ENCODE results near the gene VIT. TPM values are rescaled to one million over a fixed set of nuclear protein-coding genes. Genes with fewer than 3 reads are reported as not detected.

Gene VIT
- total and polyA plus RNA-seq, 2 experiments from 2014 or later = 0.22 to 0.31 TPM

- TF ChIP-seq EZH2phosphoT487 (IDR thresholded peaks at IDR 0.05; ENCODE audit: insufficient read depth, low read depth) (no peak), EZH2 (IDR thresholded peaks at IDR 0.05; ENCODE audit: insufficient read depth, poor library complexity, severe bottlenecking) (no peak)
- DNase-seq = no peak
- Histone ChIP-seq H3K9me2 (ENCODE audit: insufficient read depth) (no peaks in the 10 kb centered on the region), H3K79me2 (ENCODE audit: insufficient read depth) (no peaks in the 10 kb centered on the region), H3K4me1 (ENCODE audit: insufficient read depth) (no peaks in the 10 kb centered on the region), H3F3A (ENCODE audit: insufficient read depth) (no peaks in the 10 kb centered on the region), H4K20me1 (ENCODE audit: insufficient read depth) (no peaks in the 10 kb centered on the region), H3K4me2 (ENCODE audit: unreplicated experiment) (no peak overlapping the region), H3K4me3 (no peak overlapping the region), H3K36me3 (ENCODE audit: low read depth) (no peaks in the 10 kb centered on the region), H3K27me3 (replicated peaks; ENCODE audit: insufficient read depth) (no peaks in the 10 kb centered on the region), H3K27ac (no peak overlapping the region), H2AFZ (no peak overlapping the region), H3K9ac (no peak overlapping the region), H3K9me3 (ENCODE audit: low read depth) (no peaks in the 10 kb centered on the region)
- in situ Hi-C loops (cut with MboI) = no loop called here
- WGBS, 2 experiments (ENCODE audit: low coverage in 1 of 2, low lambda C conversion rate in 2 of 2, missing lambda C conversion rate in 2 of 2) = 78 to 80% methylated on average over 7 of the region's 7 CpGs
These were observed 77.4 kb downstream of the VIT start for GRCh38 chr2:36773947-36774346.

GRCh38 chr2:36775261-36775660, 78.8 kb downstream of the VIT start:
- WGBS, 2 experiments (ENCODE audit: low coverage in 1 of 2, low lambda C conversion rate in 2 of 2, missing lambda C conversion rate in 2 of 2) = 68 to 72% methylated on average over 3 of the region's 3 CpGs
- TF ChIP-seq EZH2phosphoT487 (IDR thresholded peaks at IDR 0.05; ENCODE audit: insufficient read depth, low read depth) (no peak), EZH2 (IDR thresholded peaks at IDR 0.05; ENCODE audit: insufficient read depth, poor library complexity, severe bottlenecking) (no peak)
- no peak for DNase-seq
- Histone ChIP-seq H3K4me1 (ENCODE audit: insufficient read depth) (no peaks in the 10 kb centered on the region), H3K79me2 (ENCODE audit: insufficient read depth) (no peaks in the 10 kb centered on the region), H3K9me3 (ENCODE audit: low read depth) (no peaks in the 10 kb centered on the region), H2AFZ (no peak overlapping the region), H3F3A (ENCODE audit: insufficient read depth) (no peaks in the 10 kb centered on the region), H3K27ac (no peak overlapping the region), H3K27me3 (replicated peaks; ENCODE audit: insufficient read depth) (no peaks in the 10 kb centered on the region), H3K4me3 (no peak overlapping the region), H3K9me2 (ENCODE audit: insufficient read depth) (no peaks in the 10 kb centered on the region), H3K4me2 (ENCODE audit: unreplicated experiment) (no peak overlapping the region), H3K9ac (no peak overlapping the region), H3K36me3 (ENCODE audit: low read depth) (no peaks in the 10 kb centered on the region), H4K20me1 (ENCODE audit: insufficient read depth) (no peaks in the 10 kb centered on the region)
- in situ Hi-C loops (cut with MboI) = loop anchor here (25.0 kb wide), 1 partner anchor 213 kb away; no protein-coding TSS in a partner anchor

GRCh38 chr2:36775806-36776205, 79.3 kb downstream of the VIT start:
- H3K4me1 ChIP-seq (ENCODE audit: insufficient read depth) = no peaks in the 10 kb centered on the region
- no peak overlapping the region for H2AFZ ChIP-seq
- in situ Hi-C loops (cut with MboI) = loop anchor here (25.0 kb wide), 1 partner anchor 214 kb away; no protein-coding TSS in a partner anchor
- no peak overlapping the region for H3K9ac ChIP-seq
- H4K20me1 ChIP-seq (ENCODE audit: insufficient read depth) = no peaks in the 10 kb centered on the region
- no peaks in the 10 kb centered on the region for H3K9me2 ChIP-seq (ENCODE audit: insufficient read depth)
- no peaks in the 10 kb centered on the region for H3K9me3 ChIP-seq (ENCODE audit: low read depth)
- no peak for DNase-seq
- no peaks in the 10 kb centered on the region for H3K27me3 ChIP-seq (replicated peaks; ENCODE audit: insufficient read depth)
- H3K27ac ChIP-seq = no peak overlapping the region
- H3K4me2 ChIP-seq (ENCODE audit: unreplicated experiment) = no peak overlapping the region
- TF ChIP-seq EZH2phosphoT487 (IDR thresholded peaks at IDR 0.05; ENCODE audit: insufficient read depth, low read depth) (no peak), EZH2 (IDR thresholded peaks at IDR 0.05; ENCODE audit: insufficient read depth, poor library complexity, severe bottlenecking) (no peak)
- no peaks in the 10 kb centered on the region for H3F3A ChIP-seq (ENCODE audit: insufficient read depth)
- WGBS, 2 experiments (ENCODE audit: low coverage in 1 of 2, low lambda C conversion rate in 2 of 2, missing lambda C conversion rate in 2 of 2) = 84 to 87% methylated on average over 4 of the region's 4 CpGs
- H3K36me3 ChIP-seq (ENCODE audit: low read depth) = no peaks in the 10 kb centered on the region
- no peaks in the 10 kb centered on the region for H3K79me2 ChIP-seq (ENCODE audit: insufficient read depth)
- no peak overlapping the region for H3K4me3 ChIP-seq

GRCh38 chr2:36777272-36777671, 80.8 kb downstream of the VIT start:
- Histone ChIP-seq H3K36me3 (ENCODE audit: low read depth) (no peaks in the 10 kb centered on the region), H3K9me2 (ENCODE audit: insufficient read depth) (no peaks in the 10 kb centered on the region), H3K79me2 (ENCODE audit: insufficient read depth) (no peaks in the 10 kb centered on the region), H3K9me3 (ENCODE audit: low read depth) (no peaks in the 10 kb centered on the region), H3K27ac (no peak overlapping the region), H2AFZ (no peak overlapping the region), H4K20me1 (ENCODE audit: insufficient read depth) (no peaks in the 10 kb centered on the region), H3K4me1 (ENCODE audit: insufficient read depth) (peaks cover 5% of the 10 kb centered on the region; the same call in 1 of the 2 replicates), H3K27me3 (replicated peaks; ENCODE audit: insufficient read depth) (no peaks in the 10 kb centered on the region), H3K9ac (no peak overlapping the region), H3K4me3 (no peak overlapping the region), H3F3A (ENCODE audit: insufficient read depth) (no peaks in the 10 kb centered on the region), H3K4me2 (ENCODE audit: unreplicated experiment) (no peak overlapping the region)
- WGBS, 2 experiments (ENCODE audit: low coverage in 1 of 2, low lambda C conversion rate in 2 of 2, missing lambda C conversion rate in 2 of 2) = 70 to 72% methylated on average over 2 of the region's 2 CpGs
- DNase-seq = no peak
- TF ChIP-seq EZH2phosphoT487 (IDR thresholded peaks at IDR 0.05; ENCODE audit: insufficient read depth, low read depth) = no peak
- no peak for TF ChIP-seq EZH2 (IDR thresholded peaks at IDR 0.05; ENCODE audit: insufficient read depth, poor library complexity, severe bottlenecking)
- in situ Hi-C loops (cut with MboI) = loop anchor here (25.0 kb wide), 1 partner anchor 215 kb away; no protein-coding TSS in a partner anchor

All from GM23248 (cell line).